GM04503 (cell line): ENCODE data around the gene RTEL1.
A peak's percentile ranks its signal among the peaks of the same experiment; 100 is the strongest.
"Not testable (repeated sequence)": the region's sequence is repeated elsewhere in the genome, so short reads cannot be mapped to it uniquely, and the experiment has no call there.

Source experiments
- DNase-seq: peaks from one replicate; pipeline ENCODE4 v3.0.0-alpha.2; 2012; ENCODE audit warnings: low read depth

Gene RTEL1

GRCh38 chr20:63701051-63701328 lies 42.9 kb downstream of the RTEL1 start:
- DNase-seq, result no peak

DNA sequence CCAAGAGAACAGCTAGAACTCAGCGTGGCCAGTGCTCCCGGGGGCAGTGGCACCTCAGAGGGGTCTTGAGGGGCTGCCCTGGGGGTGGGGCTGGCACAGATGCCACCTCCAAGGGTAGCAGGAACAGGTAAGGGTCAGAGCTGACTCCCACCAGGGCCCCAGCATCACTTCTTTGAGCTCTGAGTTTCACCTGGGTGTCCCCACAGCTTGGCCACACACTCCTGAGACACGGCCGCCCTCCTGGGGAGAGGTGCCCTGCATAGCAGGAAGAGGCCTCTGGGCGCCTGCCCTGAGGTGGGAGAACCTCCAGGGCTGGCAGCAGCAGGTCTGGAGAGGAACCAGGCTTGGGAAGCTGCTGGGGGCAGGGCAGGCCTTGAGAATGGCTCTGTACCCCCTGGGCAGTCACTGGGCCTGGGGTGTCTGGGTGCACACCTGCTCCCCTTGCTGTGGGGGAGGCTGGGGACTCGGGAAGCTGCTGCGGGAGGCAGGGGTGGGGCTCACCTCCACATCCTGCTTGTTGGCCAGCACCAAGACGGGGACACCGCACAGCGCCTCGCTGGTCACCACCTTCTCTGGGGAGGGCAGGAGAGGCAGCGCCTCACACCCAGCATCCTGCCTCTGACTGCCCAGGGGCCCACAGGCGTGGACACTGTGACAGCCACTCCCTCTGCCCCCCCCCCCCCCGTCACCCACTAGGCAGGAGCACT lies 43.4 kb downstream of the RTEL1 start:
- DNase-seq, result no peak

DNA sequence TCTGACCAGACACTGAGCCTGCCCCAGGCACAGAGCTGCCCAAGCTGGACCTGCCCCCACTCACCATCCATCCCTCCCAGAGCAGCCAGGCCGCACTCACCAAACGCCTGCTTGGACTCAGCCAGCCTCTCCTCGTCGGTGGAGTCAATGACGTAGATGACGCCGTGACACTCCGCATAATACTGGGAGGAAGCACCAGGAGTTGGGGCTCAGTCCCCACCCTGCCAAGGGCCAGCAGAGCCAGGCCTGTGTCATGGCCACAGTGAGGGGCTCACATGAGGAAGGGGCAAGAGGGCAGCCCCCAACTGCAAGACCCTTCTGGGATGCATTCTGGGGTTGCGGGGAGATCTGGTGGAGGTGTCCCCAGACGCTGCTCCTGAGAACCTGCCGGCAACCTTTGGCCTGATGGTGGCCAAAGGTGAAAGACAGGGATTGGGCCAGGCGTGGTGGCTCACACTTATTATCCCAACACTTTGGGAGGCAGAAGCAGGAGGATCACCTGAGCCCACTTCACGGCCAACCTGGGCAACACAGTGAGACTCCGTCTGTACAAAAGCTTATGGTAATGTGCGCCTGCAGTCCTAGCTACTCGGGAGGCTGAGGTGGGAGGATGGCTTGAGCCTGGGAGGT lies 44.0 kb downstream of the RTEL1 start:
- DNase-seq, result no peak

- no peak for DNase-seq
These were observed 44.8 kb downstream of the RTEL1 start for GRCh38 chr20:63702751-63703470.

- no peak for DNase-seq
These were observed 45.4 kb downstream of the RTEL1 start for GRCh38 chr20:63703471-63703975.

GRCh38 chr20:63703976-63704748 lies 46.0 kb downstream of the RTEL1 start:
- DNase-seq, result no peak

GRCh38 chr20:63704749-63705117 lies 46.6 kb downstream of the RTEL1 start:
- no peak for DNase-seq

DNA sequence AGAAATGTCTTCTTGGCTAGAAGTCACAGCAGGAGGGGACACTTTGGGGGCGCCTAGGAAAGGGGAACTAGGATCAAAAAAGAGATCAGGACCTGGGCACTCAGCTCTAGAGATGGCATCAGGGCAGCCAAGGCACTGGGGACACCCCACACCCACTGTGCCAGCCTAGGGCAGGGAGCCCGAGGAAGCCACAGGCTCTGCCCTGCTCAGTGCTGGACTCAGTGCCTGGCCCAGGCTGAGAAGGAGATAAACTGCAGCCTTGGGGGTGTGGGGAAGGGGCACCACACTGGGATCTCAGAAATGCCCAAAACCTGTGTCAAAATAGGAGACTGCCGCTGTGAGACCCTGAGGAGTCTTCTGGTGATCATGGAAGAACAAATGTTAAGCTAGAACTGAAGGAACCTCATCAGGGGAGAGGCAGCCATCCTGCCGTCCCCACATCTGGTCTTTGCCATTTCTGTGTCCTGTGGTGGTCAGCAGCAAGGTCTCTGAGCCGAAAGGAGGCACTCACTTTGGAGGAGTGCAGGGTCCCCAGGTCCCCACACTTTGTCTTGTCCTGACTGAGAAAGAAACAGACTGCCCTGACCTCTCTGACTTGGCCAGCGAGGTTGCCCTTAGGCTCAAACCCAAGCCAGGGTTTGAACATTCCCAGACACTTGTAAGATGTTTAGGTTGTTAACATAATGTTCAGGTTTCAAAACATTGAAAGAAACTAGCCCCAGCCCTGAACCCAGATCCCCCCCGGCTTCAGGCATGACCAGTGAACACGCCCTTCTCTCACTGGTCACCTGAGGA lies 47.3 kb downstream of the RTEL1 start:
- DNase-seq, result no peak

DNA sequence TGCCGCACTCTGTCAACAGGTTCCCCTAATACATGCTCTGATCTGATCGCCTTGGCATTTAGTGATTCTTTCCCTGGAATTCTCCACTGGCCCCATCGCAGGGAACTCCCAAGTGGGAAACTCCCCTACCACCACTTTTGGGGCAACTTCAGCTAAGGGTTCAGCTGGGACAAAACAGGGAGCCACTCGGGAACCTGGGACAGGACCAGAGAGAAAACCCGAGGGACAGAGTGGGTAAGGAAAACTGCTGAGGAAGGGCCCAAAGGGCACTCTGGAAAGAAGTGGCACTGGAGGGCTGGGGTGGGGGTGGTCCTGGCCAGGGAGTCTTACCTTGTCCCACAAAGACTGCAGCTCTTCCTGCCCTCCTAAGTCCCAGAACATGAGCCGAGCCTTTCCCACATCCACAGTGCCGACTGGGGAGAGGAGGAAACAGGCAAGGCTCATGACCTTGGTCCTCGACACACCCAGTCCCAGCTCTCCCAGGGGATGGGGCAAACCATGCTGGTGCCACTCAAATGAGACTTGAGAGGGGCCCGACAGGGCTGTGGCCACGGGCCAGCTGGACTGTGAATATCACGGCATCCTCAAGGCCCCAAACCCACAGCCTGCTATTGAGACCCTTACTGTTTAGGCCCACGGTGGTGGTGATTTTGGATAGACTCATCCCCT lies 48.0 kb downstream of the RTEL1 start:
- no peak for DNase-seq

GRCh38 chr20:63706852-63707557 lies 48.9 kb downstream of the RTEL1 start:
- DNase-seq, result no peak

GRCh38 chr20:63707558-63708300 lies 49.6 kb downstream of the RTEL1 start, which contains the start of the genes ARFRP1 and ZGPAT:
Gene ARFRP1 (minus strand): TSS chr20:63707976. CDS start chr20:63707091, 885 bp downstream.
Gene ZGPAT (plus strand): TSS chr20:63708039. CDS start chr20:63708581, 542 bp downstream.
- peak; percentile 28 for DNase-seq

GRCh38 chr20:63708301-63709148 lies 50.4 kb downstream of the RTEL1 start:
- DNase-seq, result no peak

DNA sequence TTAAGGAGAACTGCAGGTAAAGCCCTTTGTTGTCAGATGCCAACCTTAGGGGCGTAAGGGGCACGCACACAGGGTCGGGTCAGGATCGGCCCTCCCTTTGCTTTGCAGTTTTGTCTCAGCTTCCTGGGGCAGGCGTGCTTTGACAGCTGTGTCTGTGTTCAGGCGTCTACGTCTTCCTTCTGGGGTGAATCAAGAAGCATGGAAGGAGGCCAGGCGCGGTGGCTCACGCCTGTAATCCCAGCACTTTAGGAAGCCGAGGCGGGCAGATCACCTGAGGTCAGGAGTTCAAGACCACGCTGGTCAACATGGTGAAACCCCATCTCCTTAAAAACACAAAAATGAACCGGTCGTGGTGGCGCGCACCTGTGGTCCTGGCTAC lies 51.0 kb downstream of the RTEL1 start:
- no peak for DNase-seq

GRCh38 chr20:63711085-63711645 lies 53.1 kb downstream of the RTEL1 start:
- no peak for DNase-seq

GRCh38 chr20:63712191-63712590 lies 54.1 kb downstream of the RTEL1 start:
- DNase-seq, result no peak

- DNase-seq, result no peak
These were observed 56.7 kb downstream of the RTEL1 start for GRCh38 chr20:63714858-63715257.

DNA sequence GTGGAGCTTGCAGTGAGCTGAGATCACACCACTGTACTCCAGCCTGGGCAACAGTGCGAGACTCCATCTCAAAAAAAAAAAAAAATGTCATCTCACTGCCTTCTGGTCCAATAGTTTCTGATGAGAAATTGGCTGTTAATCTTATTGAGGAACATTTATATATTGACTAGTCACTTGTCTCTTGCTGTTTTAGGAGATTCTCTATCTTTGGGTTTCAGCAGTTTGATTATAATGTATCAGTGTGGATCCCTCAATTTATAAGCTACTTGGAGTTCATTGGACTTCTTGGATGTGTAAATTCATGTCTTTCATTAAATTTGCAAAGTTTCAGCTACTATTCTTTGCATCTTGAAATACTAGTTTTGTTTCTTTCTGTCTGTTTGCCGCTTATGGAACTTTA lies 60.9 kb downstream of the RTEL1 start:
- DNase-seq, result no peak

DNA sequence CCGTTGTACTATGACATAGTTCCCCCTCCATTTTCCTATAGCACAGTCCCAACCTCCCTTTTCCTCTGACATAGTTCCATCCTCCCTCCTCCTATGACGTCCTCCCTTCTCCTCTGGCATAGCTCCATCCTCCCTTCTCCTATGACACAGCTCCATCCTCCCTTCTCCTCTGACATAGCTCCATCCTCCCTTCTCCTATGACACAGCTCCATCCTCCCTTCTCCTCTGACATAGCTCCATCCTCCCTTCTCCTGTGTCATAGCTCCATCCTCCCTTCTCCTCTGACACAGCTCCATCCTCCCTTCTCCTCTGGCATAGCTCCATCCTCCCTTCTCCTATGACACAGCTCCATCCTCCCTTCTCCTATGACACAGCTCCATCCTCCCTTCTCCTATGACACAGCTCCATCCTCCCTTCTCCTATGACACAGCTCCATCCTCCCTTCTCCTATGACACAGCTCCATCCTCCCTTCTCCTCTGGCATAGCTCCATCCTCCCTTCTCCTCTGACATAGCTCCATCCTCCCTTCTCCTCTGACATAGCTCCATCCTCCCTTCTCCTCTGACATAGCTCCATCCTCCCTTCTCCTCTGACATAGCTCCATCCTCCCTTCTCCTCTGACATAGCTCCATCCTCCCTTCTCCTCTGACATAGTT lies 65.0 kb downstream of the RTEL1 start:
- DNase-seq, result not testable (repeated sequence)
